Measurements from ENCODE around the gene KIT.

The KIT gene

DNA sequence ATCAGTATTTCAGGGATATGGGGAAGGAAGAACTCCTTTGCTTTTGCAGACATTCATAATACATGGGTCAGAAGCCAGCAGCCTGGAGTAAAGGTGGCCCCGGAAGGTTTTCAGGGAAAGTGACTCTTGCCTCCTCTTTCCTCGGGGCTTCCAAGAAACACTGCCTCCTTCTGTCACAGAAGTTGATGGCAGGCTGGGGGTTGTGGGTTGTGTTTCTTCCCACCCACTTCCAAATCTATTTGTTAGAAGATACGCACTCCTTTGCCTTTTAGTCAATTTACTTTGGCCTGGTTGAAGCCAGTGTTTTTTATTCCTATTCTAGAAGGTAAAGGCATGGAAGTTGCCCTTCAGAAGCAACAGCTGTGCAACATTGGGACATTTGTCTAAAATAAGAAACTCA is 19.7 kb downstream of the KIT start:
- DNase-seq (ENCODE audit: low spot score): no peak
- in situ Hi-C loops (cut with MboI; ENCODE audit: low sequenced_read_pairs, unreplicated experiment): loop anchor here (25.0 kb wide), 1 partner anchor 260 kb away; no protein-coding TSS in a partner anchor
- TF ChIP-seq, protein P1, sequence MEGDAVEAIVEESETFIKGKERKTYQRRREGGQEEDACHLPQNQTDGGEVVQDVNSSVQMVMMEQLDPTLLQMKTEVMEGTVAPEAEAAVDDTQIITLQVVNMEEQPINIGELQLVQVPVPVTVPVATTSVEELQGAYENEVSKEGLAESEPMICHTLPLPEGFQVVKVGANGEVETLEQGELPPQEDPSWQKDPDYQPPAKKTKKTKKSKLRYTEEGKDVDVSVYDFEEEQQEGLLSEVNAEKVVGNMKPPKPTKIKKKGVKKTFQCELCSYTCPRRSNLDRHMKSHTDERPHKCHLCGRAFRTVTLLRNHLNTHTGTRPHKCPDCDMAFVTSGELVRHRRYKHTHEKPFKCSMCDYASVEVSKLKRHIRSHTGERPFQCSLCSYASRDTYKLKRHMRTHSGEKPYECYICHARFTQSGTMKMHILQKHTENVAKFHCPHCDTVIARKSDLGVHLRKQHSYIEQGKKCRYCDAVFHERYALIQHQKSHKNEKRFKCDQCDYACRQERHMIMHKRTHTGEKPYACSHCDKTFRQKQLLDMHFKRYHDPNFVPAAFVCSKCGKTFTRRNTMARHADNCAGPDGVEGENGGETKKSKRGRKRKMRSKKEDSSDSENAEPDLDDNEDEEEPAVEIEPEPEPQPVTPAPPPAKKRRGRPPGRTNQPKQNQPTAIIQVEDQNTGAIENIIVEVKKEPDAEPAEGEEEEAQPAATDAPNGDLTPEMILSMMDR (IDR thresholded peaks at IDR 0.05; ENCODE audit: borderline replicate concordance, control extremely low read depth, extremely low read depth, insufficient read depth, missing control alignments): no peak

DNA sequence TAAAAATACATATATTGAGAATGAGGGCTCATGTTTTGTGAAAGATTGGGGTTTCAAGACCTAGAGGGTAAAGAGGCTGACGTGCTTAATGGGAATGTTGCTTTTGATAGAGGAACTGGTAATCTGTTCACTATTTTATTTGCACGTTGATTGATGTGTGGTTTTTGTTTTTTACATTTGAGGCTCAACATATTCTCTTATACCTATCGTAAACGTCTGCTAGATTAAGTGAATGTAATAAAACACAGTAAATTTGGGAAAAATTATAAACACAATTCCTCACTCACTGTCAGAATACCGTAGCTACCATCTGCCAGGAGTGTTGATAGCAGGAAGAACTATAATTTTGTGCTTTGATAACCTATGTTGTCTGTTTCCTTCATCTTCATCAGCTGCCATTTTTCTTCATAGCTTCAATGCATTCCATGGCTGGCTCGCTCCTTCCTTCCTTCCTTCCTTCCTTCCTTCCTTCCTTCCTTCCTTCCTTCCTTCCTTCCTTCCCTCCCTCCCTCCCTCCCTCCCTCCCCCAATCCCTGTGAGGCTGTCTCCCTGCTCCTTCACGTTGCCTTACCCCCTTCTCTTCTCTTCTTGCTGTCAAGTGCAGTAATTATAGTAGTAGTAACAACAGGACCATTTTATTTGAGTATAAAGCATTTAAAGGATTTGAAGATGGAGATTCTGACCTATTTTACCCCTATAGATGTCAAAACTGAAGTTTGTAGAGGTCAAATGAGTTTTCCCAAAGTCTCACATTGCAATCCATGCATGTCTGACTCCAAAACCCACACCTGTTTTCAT is 20.3 kb downstream of the KIT start:
- no peak for DNase-seq (ENCODE audit: low spot score)
- TF ChIP-seq, protein P1 (IDR thresholded peaks at IDR 0.05; ENCODE audit: borderline replicate concordance, control extremely low read depth, extremely low read depth, insufficient read depth, missing control alignments): no peak
- in situ Hi-C loops (cut with MboI; ENCODE audit: low sequenced_read_pairs, unreplicated experiment): loop anchor here (25.0 kb wide), 1 partner anchor 259 kb away; no protein-coding TSS in a partner anchor

DNA sequence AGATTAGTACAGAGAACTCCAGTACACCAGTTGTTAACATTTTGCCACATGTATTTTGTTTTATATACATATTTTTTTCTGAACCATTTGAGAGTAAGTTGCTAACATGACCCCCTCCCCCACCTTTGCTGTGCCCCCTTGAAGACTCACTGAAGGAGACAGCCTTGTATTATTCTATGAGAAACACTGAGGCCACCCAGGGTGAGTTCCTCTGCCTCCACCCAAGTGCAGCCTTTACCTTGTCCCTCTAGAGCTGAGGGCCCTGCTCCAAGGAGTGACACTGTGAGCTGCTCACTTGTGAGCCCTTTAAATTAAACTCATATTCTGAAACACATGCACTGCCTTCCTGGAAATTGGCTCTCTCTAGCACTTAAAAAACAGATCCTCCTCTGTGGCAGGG is 21.1 kb downstream of the KIT start:
- in situ Hi-C loops (cut with MboI; ENCODE audit: low sequenced_read_pairs, unreplicated experiment): loop anchor here (25.0 kb wide), 1 partner anchor 258 kb away; no protein-coding TSS in a partner anchor
- TF ChIP-seq, protein P1 (IDR thresholded peaks at IDR 0.05; ENCODE audit: borderline replicate concordance, control extremely low read depth, extremely low read depth, insufficient read depth, missing control alignments): no peak
- DNase-seq (ENCODE audit: low spot score): no peak

DNA sequence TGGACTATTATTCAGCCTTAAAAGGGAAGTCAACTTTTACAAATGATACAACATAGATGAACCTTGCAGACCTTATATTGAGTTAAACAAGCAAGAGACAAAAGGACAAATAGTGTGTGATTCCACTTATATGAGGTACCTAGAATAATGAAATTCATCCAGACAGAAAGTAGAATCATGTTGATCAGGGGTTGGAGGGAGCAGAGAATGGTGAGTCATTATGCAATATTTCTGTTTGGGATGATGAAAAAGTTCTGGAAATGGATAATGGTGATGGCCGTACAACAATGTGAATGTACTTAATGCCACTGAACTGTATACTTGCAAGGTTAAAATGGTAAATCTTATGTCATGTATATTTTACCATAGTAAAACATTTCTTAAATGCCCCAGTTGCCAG is 22.1 kb downstream of the KIT start:
- no peak for DNase-seq (ENCODE audit: low spot score)
- in situ Hi-C loops (cut with MboI; ENCODE audit: low sequenced_read_pairs, unreplicated experiment): loop anchor here (25.0 kb wide), 1 partner anchor 257 kb away; no protein-coding TSS in a partner anchor
- TF ChIP-seq, protein P1 (IDR thresholded peaks at IDR 0.05; ENCODE audit: borderline replicate concordance, control extremely low read depth, extremely low read depth, insufficient read depth, missing control alignments): no peak

DNA sequence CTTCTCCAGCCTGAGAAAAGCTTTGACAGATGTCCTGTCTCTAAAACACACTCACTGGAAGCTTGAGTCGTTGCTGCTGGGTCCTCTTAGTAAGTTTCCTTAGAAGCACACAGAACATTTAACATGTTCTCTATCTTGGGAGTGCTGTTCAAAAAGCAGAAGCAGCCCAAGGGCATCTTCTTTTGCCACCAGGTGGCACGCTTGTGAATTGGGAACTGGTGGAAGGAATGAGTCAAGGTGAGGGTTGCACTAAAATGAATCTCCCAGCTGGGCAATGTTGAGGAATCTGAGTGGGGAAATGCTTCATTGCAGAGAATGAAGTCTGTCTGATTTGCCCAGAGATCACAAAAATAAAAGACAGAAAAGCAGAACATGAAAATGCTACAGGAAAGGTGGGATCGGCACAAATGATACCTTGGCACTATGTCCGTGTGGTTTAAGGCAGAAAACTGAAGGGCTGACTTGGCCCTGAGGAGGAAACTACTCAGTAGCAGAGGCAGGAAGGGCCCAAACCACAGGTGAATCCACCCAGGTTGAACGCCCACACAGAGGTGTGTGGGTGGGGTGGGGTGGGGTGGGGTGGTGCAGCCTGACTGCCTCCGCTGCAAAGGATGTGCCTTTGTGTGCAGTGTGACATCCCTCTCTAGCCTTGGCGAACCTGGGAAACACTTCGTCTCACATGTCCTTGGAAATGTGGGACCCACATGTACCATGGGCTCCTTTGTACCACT is 26.0 kb downstream of the KIT start:
- peak; percentile 56 for DNase-seq (ENCODE audit: low spot score)
- TF ChIP-seq, protein P1 (IDR thresholded peaks at IDR 0.05; ENCODE audit: borderline replicate concordance, control extremely low read depth, extremely low read depth, insufficient read depth, missing control alignments): peak; percentile 52
- in situ Hi-C loops (cut with MboI; ENCODE audit: low sequenced_read_pairs, unreplicated experiment): loop anchor here (25.0 kb wide), 1 partner anchor 254 kb away; no protein-coding TSS in a partner anchor

DNA sequence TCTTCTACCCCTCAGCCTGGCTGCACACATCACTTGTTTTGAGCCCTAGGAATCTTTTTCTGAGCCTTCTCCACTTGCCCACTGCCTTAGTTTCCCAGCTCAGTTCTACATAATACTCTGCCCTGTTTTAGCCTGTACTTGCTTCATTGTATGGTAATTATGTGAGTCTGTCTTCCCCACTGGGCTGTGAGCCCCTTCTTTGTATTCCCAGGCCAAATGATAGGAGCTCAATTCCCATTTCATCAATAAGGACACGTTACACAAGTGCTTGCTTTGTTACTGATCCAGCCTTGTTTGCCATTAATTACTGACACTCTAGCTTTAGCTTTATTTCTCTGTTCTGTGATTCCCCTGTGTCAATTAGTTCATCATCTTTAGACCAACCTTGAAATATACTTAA is 28.1 kb downstream of the KIT start:
- DNase-seq (ENCODE audit: low spot score): no peak
- in situ Hi-C loops (cut with MboI; ENCODE audit: low sequenced_read_pairs, unreplicated experiment): loop anchor here (25.0 kb wide), 1 partner anchor 251 kb away; no protein-coding TSS in a partner anchor
- TF ChIP-seq, protein P1 (IDR thresholded peaks at IDR 0.05; ENCODE audit: borderline replicate concordance, control extremely low read depth, extremely low read depth, insufficient read depth, missing control alignments): no peak

Measured in GM13976 (cell line).